HCT116 (cell line): Measurements from ENCODE around the gene IFI27.

ENCODE experiments used
- JUND ChIP-seq: IDR thresholded peaks from 2 replicates; pipeline ENCODE4 v1.6.1; 2012
- SRF ChIP-seq: IDR thresholded peaks from 2 replicates; pipeline ENCODE4 v1.6.1; 2012; ENCODE audit warnings: low read depth
- TF ChIP-seq, protein P1 (sequence below), 3 experiments: fragments of 200-600 bp in 1 of 3; sonication (generic) in 1 of 3; IDR thresholded peaks in 2 of 3; conservative IDR thresholded peaks in 1 of 3; 2 replicates each; pipeline ENCODE4 v1.5.1; 2012 to 2017; ENCODE audit warnings: low read depth in 2 of 3, low read length in 2 of 3, antibody characterized with exemption in 1 of 3, borderline replicate concordance in 1 of 3, control low read depth in 1 of 3, mild to moderate bottlenecking in 1 of 3, mixed read lengths in 1 of 3, mixed run types in 1 of 3, moderate library complexity in 1 of 3; ENCODE audit not compliant: insufficient read depth in 1 of 3
- TF ChIP-seq, protein P2 (sequence below): IDR thresholded peaks from 2 replicates; pipeline ENCODE4 v1.6.1; 2012

DNA sequence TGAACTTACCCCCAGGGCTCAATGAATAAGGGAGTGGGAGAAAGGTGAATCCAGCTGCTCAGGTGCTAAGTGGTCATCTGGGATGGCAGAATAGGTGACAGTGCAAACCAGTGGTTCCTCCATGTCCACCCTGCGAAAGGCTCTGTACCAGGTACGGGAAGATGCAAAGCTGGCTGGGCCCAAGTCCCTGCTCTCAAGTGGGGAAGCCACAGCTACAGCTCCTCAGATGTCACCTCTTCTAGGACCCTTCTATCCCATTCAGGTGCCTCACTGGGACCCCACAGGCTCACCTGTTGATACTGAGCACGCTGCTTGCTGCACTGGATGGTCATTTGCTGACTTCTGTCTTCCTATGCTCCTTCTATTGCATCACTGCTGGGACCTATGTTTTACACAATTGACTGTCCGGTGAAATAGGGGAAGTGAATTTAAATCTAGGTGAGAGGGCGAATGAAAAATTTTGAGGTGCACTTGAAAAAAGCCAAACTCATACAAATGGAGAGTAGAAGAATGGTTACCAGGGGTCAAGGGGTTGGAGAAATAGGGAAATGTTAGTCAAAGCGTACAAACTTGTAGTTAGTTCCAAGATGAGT, 43.3 kb downstream of the IFI27 start:
- TF ChIP-seq, protein P1, sequence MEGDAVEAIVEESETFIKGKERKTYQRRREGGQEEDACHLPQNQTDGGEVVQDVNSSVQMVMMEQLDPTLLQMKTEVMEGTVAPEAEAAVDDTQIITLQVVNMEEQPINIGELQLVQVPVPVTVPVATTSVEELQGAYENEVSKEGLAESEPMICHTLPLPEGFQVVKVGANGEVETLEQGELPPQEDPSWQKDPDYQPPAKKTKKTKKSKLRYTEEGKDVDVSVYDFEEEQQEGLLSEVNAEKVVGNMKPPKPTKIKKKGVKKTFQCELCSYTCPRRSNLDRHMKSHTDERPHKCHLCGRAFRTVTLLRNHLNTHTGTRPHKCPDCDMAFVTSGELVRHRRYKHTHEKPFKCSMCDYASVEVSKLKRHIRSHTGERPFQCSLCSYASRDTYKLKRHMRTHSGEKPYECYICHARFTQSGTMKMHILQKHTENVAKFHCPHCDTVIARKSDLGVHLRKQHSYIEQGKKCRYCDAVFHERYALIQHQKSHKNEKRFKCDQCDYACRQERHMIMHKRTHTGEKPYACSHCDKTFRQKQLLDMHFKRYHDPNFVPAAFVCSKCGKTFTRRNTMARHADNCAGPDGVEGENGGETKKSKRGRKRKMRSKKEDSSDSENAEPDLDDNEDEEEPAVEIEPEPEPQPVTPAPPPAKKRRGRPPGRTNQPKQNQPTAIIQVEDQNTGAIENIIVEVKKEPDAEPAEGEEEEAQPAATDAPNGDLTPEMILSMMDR (IDR thresholded peaks at IDR 0.05 in 2 of 3, conservative IDR thresholded peaks at IDR 0.05 in 1 of 3; ENCODE audit: borderline replicate concordance in 1 of 3, insufficient read depth in 1 of 3, low read depth in 2 of 3, low read length in 2 of 3) = no peak
- TF ChIP-seq SRF = no peak
- TF ChIP-seq JUND = no peak
- TF ChIP-seq, protein P2, sequence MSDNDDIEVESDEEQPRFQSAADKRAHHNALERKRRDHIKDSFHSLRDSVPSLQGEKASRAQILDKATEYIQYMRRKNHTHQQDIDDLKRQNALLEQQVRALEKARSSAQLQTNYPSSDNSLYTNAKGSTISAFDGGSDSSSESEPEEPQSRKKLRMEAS = no peak
